GM19438 (cell line): ENCODE data around the gene TMEM121.
"Not testable (repeated sequence)": the region's sequence is repeated elsewhere in the genome, so short reads cannot be mapped to it uniquely, and the experiment has no call there.

ENCODE experiments used
- ATAC-seq: cut with Tn5 transposase; IDR thresholded peaks from one replicate; pipeline ENCODE4 v1.9.1; 2021; ENCODE audit warnings: low read depth; ENCODE audit not compliant: unreplicated experiment

Gene TMEM121

DNA sequence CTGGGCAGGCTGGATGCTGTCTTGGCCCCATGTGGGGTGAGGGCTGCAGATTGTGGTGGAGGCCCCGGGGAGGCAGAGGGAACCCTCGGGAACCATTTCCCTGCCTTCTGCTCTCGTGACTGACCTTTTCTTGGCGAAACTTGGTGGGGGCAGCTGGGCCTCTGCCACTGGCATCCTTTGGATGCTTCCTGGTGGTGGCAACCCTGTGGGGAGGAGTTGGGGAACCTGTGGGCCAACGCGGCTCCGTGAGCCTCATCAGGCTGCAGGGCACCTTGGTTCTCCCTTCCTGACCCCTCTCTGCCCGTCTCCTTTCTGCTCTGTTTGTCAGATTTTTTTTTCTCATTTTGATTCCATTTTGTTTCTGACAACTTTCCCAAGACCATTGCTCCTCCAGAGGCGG lies 14.4 kb downstream of the TMEM121 start:
- ATAC-seq, result no peak

DNA sequence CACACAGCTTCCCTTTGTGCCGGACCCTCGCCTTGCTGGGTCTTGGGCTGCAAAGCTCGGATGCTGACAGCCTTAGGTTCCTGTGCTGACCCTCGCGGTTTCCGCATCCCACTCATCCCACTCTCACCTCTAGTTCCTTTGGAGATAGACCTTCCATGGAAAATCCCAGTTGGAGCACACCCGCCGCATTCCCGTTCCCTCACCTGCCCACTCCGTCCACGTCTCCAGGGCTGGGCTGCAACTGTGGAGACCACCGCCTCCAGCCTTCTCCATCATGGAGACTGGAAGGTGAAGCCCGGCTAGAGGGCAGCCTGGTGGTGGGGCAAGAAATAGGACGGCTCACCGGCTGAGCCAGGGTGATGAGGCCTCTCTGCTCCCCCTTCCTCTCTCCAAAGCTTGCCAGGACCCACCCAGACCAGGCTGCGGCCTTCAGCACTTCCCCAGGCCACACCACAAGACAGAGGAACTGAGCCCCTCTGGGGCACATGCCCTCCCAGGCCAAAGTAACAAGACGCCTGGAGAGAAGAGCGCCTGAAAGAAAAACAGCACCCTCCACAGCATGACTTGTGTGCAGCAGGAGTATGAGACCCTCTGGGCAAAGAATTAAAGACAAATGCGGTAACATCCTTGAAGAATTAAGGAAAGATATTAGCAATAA lies 15.0 kb downstream of the TMEM121 start:
- no peak for ATAC-seq

DNA sequence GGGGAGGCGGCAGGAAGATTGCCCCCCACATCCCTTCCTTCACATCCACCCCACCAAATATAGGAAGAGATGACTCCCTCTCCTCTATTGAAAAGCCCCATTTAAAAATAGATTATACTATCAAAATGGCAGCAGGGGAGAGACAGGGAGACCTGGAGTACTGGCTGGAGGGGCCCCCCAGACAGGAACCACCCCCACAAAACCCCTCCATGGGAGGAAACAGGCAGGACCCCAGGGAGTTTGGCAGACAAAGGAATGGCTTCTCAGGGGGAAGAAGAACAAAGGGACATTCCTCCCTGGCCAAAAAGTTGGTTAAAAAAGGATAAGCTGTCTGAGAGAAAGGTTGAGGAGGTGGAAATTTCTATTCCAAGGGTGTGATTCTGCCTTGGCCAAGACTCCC lies 19.3 kb downstream of the TMEM121 start:
- ATAC-seq, result not testable (repeated sequence)

DNA sequence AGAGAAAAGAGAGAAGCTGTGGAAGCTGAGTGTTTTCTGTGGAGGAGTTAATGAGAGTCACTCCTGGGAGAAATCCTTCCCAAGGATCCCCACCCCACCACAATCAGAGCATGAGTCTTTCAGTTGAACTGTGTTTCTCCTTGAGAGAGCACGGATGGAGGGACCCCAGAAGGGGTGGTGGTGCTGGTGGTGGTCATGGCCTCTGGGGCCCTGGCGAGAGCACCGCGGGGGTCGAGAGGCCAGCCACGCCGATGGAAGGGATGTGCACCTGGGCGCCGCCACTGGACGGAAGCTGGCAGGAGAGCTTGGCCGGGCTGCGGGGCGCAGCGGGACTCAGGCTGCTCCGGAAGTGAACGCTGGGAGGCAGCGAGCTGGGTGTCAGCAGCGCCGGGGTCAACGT lies 20.0 kb downstream of the TMEM121 start:
- ATAC-seq, result not testable (repeated sequence)

DNA sequence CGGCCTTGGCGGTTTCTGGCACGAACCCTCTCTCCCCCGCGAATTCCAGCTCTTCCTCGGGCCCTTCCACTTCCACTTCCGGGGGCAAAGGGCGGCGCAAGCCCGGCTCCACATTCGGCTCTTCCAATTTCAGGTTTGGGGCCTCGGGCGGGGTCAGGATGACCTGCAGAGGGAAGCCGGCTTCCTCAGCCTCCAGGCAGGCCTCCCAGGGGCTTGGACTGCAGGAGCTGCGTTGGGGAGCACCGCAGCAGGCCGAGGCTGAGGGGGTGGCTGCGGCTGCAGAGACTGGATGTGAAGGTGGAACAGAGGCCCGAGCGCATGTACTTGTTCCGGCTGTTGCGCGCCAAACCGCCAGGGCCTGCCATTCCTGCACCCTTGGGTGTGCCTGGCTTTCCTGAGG lies 20.7 kb downstream of the TMEM121 start:
- ATAC-seq, result not testable (repeated sequence)

DNA sequence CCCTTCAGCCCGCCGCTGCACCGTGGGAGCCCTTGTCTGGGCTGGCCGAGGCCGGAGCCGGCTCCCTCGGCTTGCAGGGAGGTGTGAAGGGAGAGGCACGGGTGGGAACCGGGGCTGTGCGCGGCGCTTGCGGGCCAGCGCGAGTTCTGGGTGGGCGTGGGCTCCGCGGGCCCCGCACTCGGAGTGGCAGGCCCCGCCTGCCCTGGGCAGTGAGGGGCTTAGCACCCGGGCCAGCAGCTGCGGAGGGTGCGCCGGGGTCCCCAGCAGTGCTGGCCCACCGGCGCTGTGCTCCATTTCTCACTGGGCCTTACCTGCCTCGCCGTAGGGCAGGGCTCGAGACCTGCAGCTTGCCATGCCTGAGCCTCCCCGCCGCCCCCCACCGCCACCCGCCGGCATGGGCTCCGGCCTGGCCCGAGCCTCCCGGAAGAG lies 21.4 kb downstream of the TMEM121 start:
- no peak for ATAC-seq

DNA sequence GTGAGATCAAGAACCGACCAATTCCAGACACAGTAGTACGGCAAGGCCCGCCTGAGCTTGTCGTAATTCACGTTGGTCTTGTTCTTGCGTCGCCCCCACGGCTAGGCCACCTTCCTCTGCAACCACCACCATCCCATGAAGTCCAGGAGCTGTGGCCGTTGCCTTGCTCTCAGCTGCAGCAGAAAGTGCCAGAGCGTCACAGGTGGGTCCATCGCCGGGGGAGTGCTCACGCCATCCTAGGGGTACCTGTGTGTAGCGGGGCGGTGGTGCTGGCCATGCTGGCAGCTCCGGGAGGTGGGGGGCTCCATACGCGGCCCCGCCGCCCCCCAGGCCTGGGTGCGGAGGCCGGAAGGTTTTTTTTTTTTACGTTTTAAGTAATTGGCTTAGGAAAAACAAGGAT lies 23.1 kb downstream of the TMEM121 start:
- no peak for ATAC-seq

DNA sequence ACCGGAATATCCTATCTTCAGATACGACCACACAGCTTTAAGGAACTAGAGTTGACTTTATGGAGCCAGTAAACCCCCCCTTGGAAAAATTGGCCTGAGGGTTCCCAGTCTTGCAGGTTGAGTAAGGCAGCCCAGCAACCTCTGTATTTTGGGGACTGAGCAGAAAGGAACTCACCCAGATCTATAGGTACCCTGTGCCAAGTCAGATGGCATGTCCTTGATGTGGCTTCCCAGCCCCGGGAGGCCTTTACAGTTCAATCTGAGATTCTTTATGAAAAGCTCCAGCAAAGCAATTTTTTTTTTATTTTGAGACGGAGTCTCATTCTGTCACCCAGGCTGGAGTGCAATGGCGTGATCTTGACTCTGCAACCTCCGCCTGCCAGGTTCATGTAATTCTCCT lies 27.6 kb downstream of the TMEM121 start:
- no peak for ATAC-seq

DNA sequence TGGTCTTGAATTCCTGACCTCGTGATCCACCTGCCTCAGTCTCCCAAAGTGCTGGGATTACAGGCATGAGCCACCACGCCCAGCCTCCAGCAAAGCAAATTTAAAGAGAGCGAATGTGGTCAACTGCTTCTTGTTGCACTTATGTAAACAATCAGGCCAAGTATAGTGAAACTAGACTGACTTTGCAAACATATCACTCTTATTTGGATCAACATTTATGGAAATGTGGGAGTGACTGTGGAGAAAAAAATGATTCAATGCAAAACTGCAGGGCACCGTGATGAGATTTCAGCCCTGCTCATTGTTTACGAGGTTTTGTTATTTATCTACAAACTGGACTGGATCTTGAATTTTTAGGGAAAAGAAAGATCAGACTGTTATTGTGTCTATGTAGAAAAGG lies 28.1 kb downstream of the TMEM121 start:
- ATAC-seq, result no peak

DNA sequence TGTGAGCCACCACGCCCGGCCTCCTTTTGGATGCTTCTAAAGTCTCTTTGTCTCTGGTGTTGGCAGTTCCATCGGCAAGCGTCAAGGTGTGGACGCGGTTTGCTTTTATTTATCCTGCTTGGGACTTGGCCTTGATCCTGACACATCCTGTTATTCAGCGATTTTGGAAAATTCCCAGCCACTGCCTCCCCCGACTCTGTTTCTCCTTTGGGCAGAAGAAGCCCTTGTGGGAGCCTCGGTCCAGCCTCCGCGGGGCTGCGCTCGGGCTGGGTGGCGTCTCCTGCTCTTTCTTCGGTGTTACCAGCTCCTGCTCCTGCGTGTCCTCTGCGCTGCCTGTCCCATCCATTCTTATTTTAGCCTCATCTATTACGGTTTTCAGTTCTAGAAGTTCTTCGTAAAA lies 31.3 kb downstream of the TMEM121 start:
- ATAC-seq, result not testable (repeated sequence)

DNA sequence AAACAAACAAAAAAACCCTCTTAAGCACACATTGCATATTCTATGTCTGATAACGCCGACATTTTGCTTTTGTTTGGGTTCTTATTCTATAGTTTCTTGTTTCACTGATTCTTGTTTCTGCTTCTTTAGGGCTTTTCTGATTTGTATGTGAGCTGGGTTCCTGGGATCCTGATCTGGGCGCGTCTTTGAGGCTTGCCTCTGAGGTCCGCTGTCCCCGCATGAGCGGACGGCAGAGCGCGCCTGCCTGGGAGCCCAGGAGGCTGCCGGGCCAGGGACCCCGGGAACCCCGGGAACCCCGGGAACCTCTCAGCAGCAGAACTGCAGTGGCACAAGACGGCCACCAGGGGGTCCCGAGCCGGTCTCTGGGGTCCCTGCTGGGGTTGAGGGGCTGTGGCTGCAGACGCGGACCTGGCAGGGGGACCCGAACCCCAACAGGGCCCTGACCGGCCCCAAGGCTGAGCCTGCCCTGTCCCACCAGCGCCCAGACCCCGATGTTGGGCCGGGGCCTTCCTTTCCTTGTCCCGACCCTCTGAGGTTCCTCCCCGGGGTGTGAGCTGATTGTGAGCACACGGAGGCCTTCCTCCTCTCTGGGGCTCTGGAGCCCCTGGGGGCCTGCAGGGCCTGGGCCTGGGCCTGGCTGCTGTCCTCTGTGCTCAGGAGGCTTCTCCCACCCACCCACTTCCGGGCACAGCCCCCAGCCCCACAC lies 32.2 kb downstream of the TMEM121 start:
- ATAC-seq, result not testable (repeated sequence)

DNA sequence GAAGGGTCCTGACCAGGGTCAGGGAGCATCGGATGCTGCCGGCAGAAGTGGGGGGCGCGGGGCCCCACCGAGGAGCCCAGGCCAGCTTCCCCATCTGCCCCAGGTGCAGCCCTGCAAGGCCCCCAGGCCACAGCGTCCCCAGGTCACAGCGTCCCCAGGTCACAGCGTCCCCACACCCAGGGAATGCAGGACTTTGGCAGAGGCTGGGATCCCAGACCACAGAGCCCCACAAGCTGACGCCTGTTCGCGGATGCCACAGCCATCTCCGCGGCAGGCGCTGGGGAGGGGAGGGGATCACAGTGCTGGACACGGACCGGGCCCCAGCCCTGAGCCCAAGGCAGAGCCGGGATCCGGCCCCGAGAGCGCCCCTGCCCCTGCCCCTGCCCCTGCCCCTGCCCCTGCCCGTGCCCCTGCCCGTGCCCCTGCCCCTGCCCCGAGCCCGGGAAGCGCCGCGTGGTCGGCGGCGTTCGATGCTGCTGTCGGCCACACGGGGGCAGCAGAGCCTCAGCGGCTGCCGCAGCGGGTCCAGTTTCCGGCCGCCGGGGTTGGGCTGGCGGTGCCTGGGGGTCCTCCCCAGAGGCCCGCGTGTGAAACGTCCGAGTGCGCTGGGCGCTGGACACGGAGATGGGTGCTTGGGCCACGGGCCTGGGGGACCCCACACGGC lies 33.1 kb downstream of the TMEM121 start:
- ATAC-seq, result peak; percentile 41

DNA sequence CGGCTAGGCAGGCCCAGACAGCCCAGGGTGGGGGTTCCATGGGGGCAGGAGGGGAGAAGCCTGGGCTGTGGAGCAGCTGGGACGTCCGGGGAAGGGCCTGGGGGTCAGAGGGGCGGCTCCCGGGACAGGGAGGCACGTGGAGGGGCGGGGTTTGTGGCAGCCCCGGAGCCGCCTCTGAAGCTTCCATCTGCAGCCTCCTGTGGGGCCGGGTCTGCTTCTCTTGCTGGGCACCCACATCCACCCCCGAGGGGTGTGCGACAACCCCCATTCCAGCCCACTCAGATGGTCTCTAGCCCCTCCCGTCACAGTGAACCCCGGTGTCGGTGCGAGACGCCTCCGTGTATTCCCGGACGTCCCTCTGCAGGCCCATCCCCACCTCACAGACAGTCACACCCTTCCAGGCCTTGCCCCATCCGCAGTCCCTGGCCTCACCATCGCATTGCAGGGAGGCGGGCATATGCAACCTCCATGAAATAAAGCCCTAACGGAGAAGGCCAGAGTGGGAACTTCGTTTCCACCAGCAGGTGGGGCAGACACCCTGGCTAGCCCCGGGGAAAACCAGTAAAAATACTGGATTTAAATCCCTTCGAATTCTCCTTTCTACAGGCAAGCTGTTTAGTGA lies 33.8 kb downstream of the TMEM121 start:
- peak; percentile 54 for ATAC-seq

DNA sequence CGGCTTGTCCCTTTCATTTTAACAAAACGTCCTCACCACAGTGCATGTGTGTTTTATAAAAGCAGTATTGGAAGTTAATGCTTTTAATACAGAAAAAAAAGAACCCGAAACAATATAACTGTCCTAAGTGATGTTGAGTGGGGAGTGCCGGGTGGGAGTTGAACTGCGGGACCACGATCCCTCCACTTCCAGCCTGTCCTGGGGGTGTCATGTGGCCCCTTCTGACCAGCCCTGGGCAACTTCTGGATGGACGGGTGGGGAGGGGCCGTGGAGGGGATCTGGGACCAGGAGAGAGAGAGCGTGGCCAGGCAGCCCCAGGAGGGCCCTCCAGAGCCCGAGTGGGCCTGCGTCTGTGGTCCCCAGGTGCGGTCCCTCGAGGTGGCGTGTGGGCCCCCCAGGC lies 35.0 kb downstream of the TMEM121 start:
- ATAC-seq, result not testable (repeated sequence)

DNA sequence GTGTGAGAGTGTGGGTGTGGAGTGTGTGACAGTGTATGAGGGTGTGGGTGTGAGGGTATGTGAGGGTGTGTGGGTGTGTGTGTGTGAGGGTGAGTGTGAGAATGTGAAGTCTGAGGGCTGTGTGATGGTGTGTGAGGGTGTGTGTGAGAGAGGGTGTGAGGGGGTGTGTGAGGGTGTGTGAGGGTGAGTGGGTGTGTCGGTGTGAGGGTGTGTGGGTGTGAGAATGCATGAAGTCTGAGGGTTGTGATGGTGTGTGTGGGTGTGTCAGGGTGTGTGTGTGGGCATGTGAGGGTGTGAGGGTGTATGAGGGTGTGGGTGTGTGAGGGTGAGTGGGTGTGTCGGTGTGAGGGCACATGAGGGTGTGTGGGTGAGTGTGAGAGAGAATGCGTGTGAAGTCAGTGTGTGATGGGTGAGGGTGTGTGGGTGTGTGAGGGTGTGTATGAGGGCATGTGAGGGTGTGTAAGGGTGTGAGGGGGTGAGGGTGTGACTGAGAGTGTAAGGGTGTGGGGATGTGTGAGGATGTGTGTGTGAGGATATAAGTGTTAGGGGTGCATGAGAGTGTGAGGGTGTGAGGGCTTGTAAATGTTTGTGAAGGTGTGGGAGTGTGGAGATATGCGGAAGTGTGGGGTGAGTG lies 36.4 kb downstream of the TMEM121 start:
- ATAC-seq, result no peak

DNA sequence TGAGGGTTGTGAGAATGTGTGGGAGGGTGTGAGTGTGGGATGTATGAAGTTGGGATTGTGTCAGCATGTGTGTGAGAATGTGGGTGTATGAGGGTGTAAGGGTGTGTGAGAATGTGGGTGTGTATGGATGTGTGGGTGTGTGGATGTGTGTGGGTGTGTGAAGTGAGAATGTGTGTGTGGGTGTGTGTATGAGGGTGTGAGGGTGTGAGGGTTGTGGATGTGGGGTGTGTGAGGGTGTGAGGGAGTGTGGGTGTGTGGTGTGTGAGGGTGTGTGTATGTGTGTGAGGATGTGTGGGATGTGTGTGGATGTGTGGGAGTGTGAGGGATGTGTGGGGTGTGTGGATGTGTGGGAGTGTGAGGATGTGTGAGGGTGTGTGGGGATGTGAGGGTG lies 37.0 kb downstream of the TMEM121 start:
- ATAC-seq, result no peak

DNA sequence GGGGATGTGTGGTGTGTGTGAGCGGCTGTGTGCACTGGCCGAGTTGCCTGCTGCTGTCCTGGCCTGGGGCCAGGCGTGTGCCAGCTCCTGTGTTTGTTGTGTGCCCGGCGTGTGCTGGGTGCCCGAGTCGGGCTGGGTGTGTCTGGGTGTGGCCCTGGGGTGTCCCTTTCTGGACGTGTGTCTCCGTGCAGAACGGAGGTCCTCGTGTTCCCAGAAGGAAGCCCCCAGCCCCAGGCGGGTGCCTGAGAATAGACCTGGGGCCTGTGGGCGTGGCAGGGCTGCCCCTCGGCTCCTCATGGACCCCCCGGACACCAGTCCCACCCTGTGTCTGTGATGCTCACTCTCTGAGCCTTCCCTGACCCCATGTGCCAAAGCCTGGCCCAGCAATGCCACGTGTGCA lies 38.2 kb downstream of the TMEM121 start:
- ATAC-seq, result not testable (repeated sequence)

DNA sequence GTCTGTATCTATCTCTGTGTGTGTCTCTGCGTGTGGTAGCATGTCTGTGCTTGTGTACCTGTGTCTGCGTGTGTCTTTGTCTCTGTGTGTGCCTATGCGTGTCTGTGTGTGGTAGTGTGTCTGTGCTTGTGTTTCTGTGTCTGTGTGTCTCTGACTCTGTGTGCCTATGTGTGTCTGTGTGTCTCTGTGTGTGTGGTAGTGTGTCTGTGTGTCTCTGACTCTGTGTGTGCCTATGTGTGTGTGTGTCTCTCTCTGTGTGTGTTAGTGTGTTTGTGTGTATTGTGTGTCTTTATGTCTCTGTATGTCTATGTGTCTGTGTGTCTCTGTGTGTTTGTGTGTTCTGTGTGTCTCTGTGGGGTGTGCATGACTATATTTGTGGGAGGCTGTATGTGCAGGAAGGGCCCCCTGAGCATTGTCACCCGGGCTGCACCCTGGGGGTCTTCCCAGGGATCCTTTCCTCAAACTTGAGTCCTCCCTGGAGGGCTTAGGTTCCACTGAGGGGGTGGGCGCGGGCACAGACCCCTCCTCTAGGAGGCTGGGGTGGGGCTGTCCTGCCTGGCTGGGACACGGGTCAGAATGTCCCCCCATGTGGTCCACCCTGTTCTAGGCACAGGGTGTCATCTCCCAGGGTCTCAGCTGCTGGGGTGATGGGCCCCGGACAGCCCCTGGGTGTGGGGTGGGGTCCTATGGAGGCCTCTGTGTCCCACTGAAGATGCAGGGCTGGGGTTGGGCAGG lies 39.0 kb downstream of the TMEM121 start:
- ATAC-seq, result not testable (repeated sequence)

DNA sequence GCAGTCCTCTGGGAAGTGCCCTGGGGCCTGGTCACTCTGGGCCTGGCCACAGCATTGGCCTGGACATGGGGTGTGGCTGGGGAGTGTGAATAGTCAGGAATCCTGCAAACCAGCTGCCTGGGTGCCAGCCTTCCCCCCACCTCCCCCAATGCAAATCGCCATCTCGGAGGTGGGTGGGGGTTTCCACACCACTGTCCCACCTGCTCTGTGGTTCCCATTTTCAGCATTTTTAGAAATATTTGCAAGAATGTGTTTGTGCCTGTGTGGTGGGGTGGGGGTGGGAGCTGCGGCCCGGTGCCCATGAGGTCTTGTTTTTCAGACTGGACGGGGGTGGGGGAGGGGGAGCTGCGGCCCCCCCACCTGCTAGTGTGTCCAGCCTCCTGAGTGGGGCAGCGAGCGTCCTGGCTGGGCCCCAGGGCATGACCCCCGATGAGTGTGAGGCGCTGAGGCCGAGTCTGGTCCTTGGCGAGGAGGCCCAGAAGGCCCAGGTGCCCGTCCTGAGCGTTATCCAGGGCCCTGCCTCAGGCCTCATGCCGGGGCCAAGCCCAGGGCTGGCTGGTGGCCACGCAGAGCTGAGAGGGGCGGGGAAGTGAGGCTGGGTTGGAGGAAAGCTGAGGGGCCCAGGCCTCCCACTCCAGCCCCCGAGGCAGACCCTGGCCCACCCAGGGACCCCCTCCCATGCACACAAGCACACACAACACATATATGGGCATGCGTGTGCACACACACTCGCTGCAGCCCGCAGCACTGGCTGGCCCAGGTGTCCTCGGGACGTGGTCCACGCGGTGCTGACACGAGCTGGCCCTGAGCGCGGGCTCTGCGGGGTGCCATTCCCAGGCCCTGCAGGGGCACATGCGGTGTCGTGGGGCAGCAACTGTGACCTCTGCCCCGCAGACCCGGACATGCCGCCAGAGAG lies 40.1 kb downstream of the TMEM121 start:
- peak; percentile 50 for ATAC-seq
